ENCODE results near the gene IGLON5.

The IGLON5 gene

DNA sequence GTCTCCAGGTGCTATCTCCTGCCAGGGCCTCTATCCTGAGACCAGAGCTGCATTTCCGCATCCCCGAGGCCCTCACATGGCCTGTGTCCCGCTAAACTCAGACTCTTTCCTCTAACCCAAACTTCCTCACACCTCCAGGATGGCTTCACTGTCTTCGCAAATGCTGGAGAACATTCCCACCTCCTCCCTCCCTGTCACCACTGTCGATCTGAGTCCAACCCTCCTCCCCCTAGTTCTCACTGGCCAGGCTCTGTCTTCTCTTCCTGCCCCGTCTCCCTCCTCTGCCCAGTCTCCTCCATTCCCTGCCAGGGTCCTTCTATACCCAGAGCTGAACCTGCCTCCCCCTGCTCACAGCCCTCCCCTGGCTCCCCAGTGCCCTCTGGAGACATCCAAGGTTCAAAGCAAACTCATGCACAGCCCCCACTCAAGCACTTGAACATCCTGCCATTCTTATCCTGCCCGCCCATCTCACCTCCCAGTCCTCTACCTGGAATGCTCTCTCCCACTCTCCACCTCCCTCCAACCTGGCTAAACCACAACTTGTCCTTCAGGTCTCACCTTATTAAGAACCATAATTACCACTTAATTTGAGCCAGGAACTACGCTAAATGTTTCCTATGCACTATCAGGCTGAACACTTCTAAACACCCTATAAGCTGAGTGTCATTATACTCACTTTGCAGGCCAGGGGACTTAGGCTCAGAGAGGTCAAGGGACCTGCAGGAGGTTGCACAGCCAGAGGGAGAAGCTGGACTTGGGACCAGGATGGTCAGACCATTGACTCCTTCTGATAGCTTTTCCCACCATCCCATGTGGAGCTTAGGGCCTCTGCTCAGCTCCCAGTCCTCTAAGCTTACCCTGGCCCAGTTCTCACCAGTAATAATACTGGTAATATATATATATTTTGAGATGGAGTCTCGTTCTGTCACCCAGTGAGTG is 31.5 kb downstream of the IGLON5 start:
- no peaks in the 10 kb centered on the region for H3K9me3 ChIP-seq (ENCODE audit: insufficient read depth, low read depth, low read length)
- no peaks in the 10 kb centered on the region for H4K20me1 ChIP-seq (ENCODE audit: insufficient read depth, low read length, poor library complexity, severe bottlenecking)
- no peak overlapping the region for H3K4me2 ChIP-seq (ENCODE audit: low read depth, low read length, poor library complexity, severe bottlenecking)
- H3K36me3 ChIP-seq (ENCODE audit: insufficient read depth, low read length) = no peaks in the 10 kb centered on the region
- no peaks in the 10 kb centered on the region for H3K79me2 ChIP-seq (ENCODE audit: insufficient read depth, low read length)
- peaks cover 8% of the 10 kb centered on the region for H3K4me1 ChIP-seq (ENCODE audit: insufficient read depth, low read length, poor library complexity, severe bottlenecking)
- no peaks in the 10 kb centered on the region for H3F3A ChIP-seq (ENCODE audit: low read depth)
- H2AFZ ChIP-seq (ENCODE audit: low read length) = no peak overlapping the region
- no peaks in the 10 kb centered on the region for H3K27me3 ChIP-seq (ENCODE audit: insufficient read depth, low read length, poor library complexity, severe bottlenecking)
- TF ChIP-seq, protein P1, sequence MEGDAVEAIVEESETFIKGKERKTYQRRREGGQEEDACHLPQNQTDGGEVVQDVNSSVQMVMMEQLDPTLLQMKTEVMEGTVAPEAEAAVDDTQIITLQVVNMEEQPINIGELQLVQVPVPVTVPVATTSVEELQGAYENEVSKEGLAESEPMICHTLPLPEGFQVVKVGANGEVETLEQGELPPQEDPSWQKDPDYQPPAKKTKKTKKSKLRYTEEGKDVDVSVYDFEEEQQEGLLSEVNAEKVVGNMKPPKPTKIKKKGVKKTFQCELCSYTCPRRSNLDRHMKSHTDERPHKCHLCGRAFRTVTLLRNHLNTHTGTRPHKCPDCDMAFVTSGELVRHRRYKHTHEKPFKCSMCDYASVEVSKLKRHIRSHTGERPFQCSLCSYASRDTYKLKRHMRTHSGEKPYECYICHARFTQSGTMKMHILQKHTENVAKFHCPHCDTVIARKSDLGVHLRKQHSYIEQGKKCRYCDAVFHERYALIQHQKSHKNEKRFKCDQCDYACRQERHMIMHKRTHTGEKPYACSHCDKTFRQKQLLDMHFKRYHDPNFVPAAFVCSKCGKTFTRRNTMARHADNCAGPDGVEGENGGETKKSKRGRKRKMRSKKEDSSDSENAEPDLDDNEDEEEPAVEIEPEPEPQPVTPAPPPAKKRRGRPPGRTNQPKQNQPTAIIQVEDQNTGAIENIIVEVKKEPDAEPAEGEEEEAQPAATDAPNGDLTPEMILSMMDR (conservative IDR thresholded peaks at IDR 0.05; ENCODE audit: low read length) = no peak
- TF ChIP-seq EZH2phosphoT487 (IDR thresholded peaks at IDR 0.05; ENCODE audit: borderline replicate concordance) = no peak
- no peak overlapping the region for H3K9ac ChIP-seq (ENCODE audit: low read depth, low read length, poor library complexity, severe bottlenecking)
- no peak overlapping the region for H3K4me3 ChIP-seq (ENCODE audit: low read length, poor library complexity, severe bottlenecking)
- no peaks in the 10 kb centered on the region for H3K9me2 ChIP-seq (replicated peaks; ENCODE audit: low read depth, low read length)

DNA sequence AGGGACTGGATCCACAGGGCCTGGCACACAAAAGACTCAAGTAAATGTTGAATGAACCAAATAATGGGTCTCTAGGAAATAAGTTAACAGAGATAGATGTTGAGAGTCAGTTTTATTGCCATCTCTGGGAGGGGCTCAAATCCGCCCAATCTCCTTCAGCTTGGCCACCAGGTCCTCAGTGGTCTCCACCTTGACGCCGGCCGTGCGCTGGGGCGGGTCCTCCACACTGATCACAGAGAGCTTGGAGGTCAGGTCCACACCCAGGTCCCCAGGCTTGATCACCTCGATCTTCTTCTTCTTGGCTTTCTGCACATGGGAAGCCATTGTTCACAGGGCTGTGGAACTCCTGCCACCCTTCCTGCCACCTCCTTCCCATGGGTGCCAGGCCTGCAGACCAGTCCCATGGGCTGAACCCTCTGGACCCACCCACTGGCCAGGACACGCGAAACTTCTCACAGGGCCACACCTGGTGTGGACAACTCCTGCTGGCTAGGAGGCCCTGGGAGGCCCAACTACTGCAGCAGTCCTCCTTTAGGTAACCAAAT is 33.7 kb downstream of the IGLON5 start:
- H3K36me3 ChIP-seq (ENCODE audit: insufficient read depth, low read length) = no peaks in the 10 kb centered on the region
- no peak for TF ChIP-seq EZH2phosphoT487 (IDR thresholded peaks at IDR 0.05; ENCODE audit: borderline replicate concordance)
- H4K20me1 ChIP-seq (ENCODE audit: insufficient read depth, low read length, poor library complexity, severe bottlenecking) = no peaks in the 10 kb centered on the region
- no peaks in the 10 kb centered on the region for H3K79me2 ChIP-seq (ENCODE audit: insufficient read depth, low read length)
- no peak overlapping the region for H3K4me3 ChIP-seq (ENCODE audit: low read length, poor library complexity, severe bottlenecking)
- no peaks in the 10 kb centered on the region for H3K9me3 ChIP-seq (ENCODE audit: insufficient read depth, low read depth, low read length)
- no peak overlapping the region for H3K9ac ChIP-seq (ENCODE audit: low read depth, low read length, poor library complexity, severe bottlenecking)
- no peaks in the 10 kb centered on the region for H3K27me3 ChIP-seq (ENCODE audit: insufficient read depth, low read length, poor library complexity, severe bottlenecking)
- H3F3A ChIP-seq (ENCODE audit: low read depth) = no peaks in the 10 kb centered on the region
- H3K9me2 ChIP-seq (replicated peaks; ENCODE audit: low read depth, low read length) = no peaks in the 10 kb centered on the region
- H3K4me2 ChIP-seq (ENCODE audit: low read depth, low read length, poor library complexity, severe bottlenecking) = no peak overlapping the region
- H2AFZ ChIP-seq (ENCODE audit: low read length) = no peak overlapping the region
- no peaks in the 10 kb centered on the region for H3K4me1 ChIP-seq (ENCODE audit: insufficient read depth, low read length, poor library complexity, severe bottlenecking)

DNA sequence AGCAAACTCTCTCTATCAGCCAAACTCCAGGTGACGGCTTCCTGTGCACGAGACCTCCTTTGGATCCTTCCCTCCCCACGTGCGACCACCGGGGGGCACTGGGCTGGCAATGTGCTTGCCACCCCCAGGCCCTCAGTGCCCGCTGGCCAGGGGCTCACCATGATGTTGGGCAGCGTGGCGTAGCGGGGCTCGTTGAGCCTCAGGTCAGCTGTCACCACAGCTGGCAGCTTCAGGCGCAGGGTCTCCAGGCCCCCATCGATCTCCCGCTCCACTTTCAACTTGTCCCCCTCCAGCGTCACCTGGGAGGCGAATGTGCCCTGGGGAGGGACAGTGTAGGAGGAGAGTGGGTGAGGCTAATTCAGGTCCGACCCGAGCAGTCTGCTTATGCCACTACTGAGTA is 35.3 kb downstream of the IGLON5 start:
- no peaks in the 10 kb centered on the region for H3F3A ChIP-seq (ENCODE audit: low read depth)
- H3K4me3 ChIP-seq (ENCODE audit: low read length, poor library complexity, severe bottlenecking) = no peak overlapping the region
- H3K36me3 ChIP-seq (ENCODE audit: insufficient read depth, low read length) = no peaks in the 10 kb centered on the region
- no peak overlapping the region for H3K9ac ChIP-seq (ENCODE audit: low read depth, low read length, poor library complexity, severe bottlenecking)
- no peak for TF ChIP-seq EZH2phosphoT487 (IDR thresholded peaks at IDR 0.05; ENCODE audit: borderline replicate concordance)
- TF ChIP-seq, protein P1 (conservative IDR thresholded peaks at IDR 0.05; ENCODE audit: low read length) = peak; percentile 40
- H3K4me2 ChIP-seq (ENCODE audit: low read depth, low read length, poor library complexity, severe bottlenecking) = no peak overlapping the region
- no peak overlapping the region for H2AFZ ChIP-seq (ENCODE audit: low read length)
- no peaks in the 10 kb centered on the region for H3K79me2 ChIP-seq (ENCODE audit: insufficient read depth, low read length)
- no peaks in the 10 kb centered on the region for H3K4me1 ChIP-seq (ENCODE audit: insufficient read depth, low read length, poor library complexity, severe bottlenecking)
- H3K27me3 ChIP-seq (ENCODE audit: insufficient read depth, low read length, poor library complexity, severe bottlenecking) = no peaks in the 10 kb centered on the region
- H3K9me3 ChIP-seq (ENCODE audit: insufficient read depth, low read depth, low read length) = no peaks in the 10 kb centered on the region
- H4K20me1 ChIP-seq (ENCODE audit: insufficient read depth, low read length, poor library complexity, severe bottlenecking) = no peaks in the 10 kb centered on the region
- no peaks in the 10 kb centered on the region for H3K9me2 ChIP-seq (replicated peaks; ENCODE audit: low read depth, low read length)

All from Loucy (cell line).